ENCODE measurements around the gene NRARP. TPM values are rescaled to one million over a fixed set of nuclear protein-coding genes. Genes with fewer than 3 reads are reported as not detected.

The NRARP gene
- total and polyA plus RNA-seq, 10 of the 15 experiments (the other 5 are each of a cell fraction or from before 2014, with no cell fraction given) = 0.06 to 9.2 (median 2.2) TPM; not detected in 2

GRCh38 chr9:137302118-137302448 lies at the start of gene NRARP (continued):
- peak in 1 of 3 experiments; percentile 24; a peak in 1 of 6 replicates for TF ChIP-seq CTCF (IDR thresholded peaks at IDR 0.05 in 2 of 3, conservative IDR thresholded peaks at IDR 0.05 in 1 of 3; ENCODE audit: control insufficient read depth in 2 of 3, extremely low read depth in 1 of 3, insufficient read depth in 1 of 3, low read depth in 3 of 3, low read length in 3 of 3)
- TF ChIP-seq, protein P1, sequence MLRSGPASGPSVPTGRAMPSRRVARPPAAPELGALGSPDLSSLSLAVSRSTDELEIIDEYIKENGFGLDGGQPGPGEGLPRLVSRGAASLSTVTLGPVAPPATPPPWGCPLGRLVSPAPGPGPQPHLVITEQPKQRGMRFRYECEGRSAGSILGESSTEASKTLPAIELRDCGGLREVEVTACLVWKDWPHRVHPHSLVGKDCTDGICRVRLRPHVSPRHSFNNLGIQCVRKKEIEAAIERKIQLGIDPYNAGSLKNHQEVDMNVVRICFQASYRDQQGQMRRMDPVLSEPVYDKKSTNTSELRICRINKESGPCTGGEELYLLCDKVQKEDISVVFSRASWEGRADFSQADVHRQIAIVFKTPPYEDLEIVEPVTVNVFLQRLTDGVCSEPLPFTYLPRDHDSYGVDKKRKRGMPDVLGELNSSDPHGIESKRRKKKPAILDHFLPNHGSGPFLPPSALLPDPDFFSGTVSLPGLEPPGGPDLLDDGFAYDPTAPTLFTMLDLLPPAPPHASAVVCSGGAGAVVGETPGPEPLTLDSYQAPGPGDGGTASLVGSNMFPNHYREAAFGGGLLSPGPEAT (IDR thresholded peaks at IDR 0.05; ENCODE audit: low read depth) = no peak
- TF ChIP-seq NBN (IDR thresholded peaks at IDR 0.05) = no peak
- TF ChIP-seq ZNF687 (IDR thresholded peaks at IDR 0.05) = no peak
- TF ChIP-seq LARP7 (IDR thresholded peaks at IDR 0.05) = no peak
- TF ChIP-seq POU2F2 (IDR thresholded peaks at IDR 0.05; ENCODE audit: borderline replicate concordance, low read depth, low read length) = peak; percentile 94
- no peak for TF ChIP-seq MYB (IDR thresholded peaks at IDR 0.05; ENCODE audit: borderline replicate concordance, low read depth, low read length)
- peak; percentile 34 for TF ChIP-seq SP1 (IDR thresholded peaks at IDR 0.05; ENCODE audit: low read depth, low read length)
- TF ChIP-seq, protein P2, sequence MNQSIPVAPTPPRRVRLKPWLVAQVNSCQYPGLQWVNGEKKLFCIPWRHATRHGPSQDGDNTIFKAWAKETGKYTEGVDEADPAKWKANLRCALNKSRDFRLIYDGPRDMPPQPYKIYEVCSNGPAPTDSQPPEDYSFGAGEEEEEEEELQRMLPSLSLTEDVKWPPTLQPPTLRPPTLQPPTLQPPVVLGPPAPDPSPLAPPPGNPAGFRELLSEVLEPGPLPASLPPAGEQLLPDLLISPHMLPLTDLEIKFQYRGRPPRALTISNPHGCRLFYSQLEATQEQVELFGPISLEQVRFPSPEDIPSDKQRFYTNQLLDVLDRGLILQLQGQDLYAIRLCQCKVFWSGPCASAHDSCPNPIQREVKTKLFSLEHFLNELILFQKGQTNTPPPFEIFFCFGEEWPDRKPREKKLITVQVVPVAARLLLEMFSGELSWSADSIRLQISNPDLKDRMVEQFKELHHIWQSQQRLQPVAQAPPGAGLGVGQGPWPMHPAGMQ (IDR thresholded peaks at IDR 0.05; ENCODE audit: borderline replicate concordance) = no peak
- TF ChIP-seq RBBP5 (conservative IDR thresholded peaks at IDR 0.05) = no peak
- no peak for TF ChIP-seq PAX8 (IDR thresholded peaks at IDR 0.05)
- no peak for TF ChIP-seq KLF5 (IDR thresholded peaks at IDR 0.05; ENCODE audit: partially characterized antibody)
- peak; percentile 62 to 77; a peak in 3 of 4 replicates for TF ChIP-seq BHLHE40 (IDR thresholded peaks at IDR 0.05; ENCODE audit: borderline replicate concordance in 1 of 2, low read depth in 2 of 2, low read length in 1 of 2)
- TF ChIP-seq, protein P3, sequence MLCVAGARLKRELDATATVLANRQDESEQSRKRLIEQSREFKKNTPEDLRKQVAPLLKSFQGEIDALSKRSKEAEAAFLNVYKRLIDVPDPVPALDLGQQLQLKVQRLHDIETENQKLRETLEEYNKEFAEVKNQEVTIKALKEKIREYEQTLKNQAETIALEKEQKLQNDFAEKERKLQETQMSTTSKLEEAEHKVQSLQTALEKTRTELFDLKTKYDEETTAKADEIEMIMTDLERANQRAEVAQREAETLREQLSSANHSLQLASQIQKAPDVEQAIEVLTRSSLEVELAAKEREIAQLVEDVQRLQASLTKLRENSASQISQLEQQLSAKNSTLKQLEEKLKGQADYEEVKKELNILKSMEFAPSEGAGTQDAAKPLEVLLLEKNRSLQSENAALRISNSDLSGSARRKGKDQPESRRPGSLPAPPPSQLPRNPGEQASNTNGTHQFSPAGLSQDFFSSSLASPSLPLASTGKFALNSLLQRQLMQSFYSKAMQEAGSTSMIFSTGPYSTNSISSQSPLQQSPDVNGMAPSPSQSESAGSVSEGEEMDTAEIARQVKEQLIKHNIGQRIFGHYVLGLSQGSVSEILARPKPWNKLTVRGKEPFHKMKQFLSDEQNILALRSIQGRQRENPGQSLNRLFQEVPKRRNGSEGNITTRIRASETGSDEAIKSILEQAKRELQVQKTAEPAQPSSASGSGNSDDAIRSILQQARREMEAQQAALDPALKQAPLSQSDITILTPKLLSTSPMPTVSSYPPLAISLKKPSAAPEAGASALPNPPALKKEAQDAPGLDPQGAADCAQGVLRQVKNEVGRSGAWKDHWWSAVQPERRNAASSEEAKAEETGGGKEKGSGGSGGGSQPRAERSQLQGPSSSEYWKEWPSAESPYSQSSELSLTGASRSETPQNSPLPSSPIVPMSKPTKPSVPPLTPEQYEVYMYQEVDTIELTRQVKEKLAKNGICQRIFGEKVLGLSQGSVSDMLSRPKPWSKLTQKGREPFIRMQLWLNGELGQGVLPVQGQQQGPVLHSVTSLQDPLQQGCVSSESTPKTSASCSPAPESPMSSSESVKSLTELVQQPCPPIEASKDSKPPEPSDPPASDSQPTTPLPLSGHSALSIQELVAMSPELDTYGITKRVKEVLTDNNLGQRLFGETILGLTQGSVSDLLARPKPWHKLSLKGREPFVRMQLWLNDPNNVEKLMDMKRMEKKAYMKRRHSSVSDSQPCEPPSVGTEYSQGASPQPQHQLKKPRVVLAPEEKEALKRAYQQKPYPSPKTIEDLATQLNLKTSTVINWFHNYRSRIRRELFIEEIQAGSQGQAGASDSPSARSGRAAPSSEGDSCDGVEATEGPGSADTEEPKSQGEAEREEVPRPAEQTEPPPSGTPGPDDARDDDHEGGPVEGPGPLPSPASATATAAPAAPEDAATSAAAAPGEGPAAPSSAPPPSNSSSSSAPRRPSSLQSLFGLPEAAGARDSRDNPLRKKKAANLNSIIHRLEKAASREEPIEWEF (IDR thresholded peaks at IDR 0.05; ENCODE audit: insufficient replicate concordance, low read depth, low read length) = no peak
- peak; percentile 68; the same call in 1 of the 2 replicates for TF ChIP-seq POLR2AphosphoS2 (IDR thresholded peaks at IDR 0.05; ENCODE audit: low read depth, low read length)
- 0 out of 2 replicates have a peak, but pooled peaks have one; percentile 26 for TF ChIP-seq SMAD5 (IDR thresholded peaks at IDR 0.05; ENCODE audit: low read depth)
- TF ChIP-seq SMARCA5 (IDR thresholded peaks at IDR 0.05) = peak; percentile 3; the same call in 1 of the 2 replicates

All from GM12878 (cell line).